DMS79 treated with DMSO at 0.1 percent for 48 hours (cell line): Measurements from ENCODE around the gene CDON.
"Not testable (repeated sequence)": the region's sequence is repeated elsewhere in the genome, so short reads cannot be mapped to it uniquely, and the experiment has no call there.

Experiments
- DNase-seq: peaks from one replicate; lab custom pipeline; 2025; lab: John Stamatoyannopoulos, UW

The CDON gene

DNA sequence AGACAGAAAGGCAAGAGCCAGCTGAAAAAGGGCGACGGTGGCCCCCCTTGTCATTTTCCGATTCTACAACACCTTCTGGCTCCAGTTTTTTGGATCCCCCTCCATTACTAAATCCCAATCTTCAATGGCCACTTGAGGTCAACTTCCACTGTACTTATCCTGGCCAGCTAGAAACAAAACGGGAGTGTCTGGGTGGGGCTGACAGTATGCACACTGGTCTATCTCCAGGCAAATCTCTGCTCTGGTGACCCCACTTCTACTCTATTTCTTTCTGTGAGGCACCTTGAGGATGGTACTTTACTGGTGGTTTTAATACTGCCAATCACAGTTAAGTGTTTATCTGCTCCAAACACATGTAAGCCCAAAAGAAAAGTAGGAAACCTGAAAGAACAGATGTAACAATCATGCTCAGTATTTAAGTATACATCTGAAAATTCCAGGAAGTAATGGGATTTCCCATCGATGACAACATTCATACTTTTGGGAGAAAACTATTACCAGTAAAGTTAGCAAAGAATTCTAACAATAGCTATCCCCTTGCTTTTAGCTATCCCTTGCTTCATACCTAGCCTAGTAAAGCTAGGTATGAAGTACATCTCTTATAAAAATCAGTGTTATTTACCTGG is 16.0 kb downstream of the CDON start:
- DNase-seq: no peak

DNA sequence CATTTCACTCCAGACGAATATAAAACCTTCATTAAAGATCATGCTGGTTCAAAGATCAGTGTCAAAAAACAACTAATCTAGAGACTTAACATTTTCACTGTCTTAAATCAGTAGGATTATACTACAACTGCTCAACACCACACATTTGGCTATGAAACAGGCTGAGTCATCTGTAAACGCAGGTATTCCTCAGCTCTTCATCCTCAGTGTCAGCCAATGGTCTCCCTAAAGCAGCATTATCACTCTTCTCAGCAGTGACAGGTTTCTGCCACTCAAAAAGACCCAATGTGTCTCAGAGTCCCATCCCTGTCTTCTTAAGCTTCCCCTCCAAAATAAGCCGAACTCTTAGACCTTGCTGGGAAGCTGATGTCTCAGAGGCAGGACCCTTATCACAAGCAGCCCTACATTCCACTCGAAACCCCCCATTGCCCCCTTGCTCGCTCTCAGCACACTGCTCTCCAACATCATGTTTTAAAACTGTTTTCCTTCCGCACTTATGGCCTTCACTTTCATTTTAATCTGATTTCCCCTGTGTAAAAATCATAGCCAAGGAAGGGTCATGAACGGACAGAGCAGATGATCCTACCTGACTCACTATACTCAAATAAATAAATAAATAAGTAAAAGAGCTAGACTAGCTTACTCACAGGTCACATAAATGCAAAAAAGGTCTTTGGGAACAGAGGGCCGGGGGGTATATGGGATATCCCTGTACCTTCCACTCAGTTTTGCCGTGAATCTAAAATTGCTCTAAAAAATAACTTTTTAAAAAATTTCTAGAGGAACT is 23.0 kb downstream of the CDON start:
- no peak for DNase-seq

DNA sequence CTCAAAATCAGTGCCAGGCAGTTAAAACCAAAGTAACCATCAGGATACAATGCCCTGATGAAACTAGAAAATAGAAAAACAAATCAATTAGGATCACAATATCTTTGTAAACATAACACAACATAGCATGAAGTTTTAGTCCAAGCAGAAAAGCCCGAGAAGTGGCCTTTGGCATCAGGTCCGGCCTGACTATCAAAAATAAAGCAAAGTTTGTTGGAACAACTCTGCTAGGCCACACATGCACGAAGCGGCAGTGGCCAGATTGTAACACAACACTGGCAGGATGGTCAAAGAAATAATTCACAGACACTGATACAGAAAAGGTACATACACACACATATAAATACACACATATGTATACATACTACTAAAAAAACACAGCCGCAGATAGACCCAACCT is 26.9 kb downstream of the CDON start:
- DNase-seq: no peak

DNA sequence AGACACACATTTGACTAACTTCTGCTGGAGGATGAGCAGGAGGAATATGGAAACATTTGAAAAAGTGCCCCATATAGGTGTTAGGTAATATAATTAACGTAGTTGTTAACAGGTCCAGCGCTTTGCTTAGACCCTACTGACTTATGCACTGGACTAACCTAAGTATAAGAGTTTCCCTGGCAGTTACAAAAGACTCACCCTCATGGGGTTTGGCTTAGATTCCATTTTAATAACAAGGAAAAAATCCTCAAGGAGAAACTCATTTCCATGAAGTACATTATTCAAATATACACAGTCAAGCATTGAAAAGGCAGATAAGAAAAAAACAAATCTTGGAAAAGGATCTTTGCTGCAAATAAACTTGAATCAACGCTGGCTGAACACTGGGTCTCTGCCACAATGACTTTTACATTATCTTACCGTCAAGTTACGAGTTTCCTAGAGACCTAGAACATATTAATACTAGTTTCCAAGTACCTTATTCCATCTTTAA is 27.7 kb downstream of the CDON start:
- no peak for DNase-seq

DNA sequence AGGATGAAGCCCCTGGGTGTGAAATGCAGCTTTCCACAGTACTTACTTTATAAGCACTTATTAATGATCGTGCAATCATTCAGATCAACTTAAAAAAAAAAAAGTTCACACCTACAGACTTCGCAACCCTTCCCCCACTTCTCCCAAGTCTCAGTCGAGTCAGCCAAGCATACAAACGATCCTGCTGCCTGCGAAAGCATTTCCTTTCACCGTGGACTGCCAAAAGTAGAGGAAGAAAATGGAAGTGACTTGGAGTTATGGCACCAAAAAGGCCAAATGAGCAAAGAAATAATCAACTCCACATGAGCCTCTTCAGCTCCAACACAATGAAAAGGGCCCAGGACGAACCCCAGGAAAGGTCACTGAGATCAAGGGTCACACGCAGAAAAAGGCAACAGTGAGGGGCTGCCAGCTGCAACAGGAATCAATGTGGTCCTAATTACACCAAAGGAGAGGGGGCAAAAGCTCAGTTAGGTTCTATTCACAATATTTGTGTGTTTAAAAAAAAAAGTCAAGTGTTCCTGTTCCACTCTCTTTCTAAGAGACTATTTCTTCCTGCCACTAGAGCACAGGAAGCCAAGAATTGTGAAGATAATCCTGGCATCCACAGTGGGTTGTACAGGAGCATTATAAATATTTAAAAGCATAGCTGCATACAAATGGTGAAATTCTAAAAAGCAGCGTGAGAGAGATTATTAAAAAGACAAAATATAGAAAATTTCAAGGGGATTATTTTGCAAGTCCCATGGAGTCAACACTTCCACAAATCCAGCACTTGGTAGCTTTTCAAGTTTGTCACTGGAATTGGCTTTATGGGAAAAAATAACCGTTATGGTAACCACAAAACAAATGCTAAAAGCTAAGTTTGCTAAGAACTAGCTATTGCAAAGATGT is 28.4 kb downstream of the CDON start:
- no peak for DNase-seq

DNA sequence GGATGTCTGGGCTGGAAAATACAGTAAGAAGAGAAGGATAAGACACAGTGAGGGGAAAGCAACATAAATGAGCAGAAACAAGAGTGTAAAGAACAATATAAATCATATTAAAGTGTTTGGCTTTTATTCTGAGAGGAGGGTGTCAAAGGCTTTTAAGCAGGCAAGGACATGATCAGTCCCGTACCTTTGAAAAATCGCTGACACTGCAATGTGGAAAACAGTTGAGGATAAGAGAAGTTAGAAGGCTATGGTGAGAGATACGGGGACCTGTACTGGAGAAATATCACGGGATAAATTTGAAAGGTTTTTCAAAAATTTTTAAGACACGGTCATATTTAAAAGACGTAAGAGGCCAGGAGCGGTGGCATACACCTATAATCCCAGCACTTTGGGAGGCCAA is 30.3 kb downstream of the CDON start:
- DNase-seq: no peak

DNA sequence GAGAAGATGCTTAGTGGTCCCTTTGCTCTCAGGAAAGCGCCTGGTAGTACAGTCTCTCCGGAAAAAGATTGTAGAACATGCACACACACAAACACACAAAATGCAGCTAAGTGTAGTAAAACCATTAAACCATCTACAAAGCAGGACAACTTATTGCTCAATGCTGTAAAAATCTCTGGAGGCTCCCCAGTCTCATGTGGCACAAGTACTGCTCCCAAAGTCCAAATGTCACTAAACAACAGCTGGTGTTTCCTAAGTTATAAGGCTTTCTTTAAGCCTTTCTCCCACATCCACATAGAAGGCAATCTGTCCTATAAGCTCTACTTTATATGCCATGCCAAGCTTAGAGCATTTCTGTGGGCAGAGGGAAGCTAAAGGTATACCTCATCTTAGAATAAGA is 32.9 kb downstream of the CDON start:
- no peak for DNase-seq

DNA sequence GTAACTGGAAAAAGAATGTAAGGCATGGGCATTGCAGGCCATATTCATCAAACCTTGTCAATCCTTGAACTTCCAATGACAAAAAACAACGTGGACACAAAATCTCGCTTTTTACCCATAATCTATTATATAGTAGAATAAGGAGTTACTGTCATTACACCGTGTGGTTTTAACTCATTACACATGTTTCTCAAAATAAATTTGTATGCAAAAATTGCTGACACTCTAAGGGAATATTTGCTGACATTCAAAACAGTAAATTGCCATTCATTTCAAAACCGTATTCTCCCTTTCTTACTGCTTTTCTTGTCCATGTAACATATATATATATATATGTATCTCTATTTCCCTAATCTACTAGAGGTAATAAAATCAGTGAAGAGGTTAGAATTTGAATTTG is 33.4 kb downstream of the CDON start:
- no peak for DNase-seq

DNA sequence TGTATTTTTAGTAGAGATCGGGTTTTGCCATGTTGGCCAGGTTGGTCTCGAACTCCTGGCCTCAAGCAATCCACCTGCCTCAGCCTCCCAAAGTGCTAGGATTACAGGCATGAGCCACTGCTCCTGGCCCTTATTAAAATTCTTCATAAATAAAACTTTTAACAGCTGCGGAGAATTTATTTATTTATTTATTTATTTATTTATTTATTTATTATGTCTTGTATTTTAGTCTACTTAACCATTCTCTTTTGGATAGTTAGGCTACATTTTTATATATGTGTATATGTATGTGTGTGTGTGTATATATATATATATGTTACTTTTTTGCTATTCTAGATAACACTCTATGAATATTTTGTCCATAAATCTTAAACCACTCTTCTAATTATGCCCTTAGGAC is 34.1 kb downstream of the CDON start:
- not testable (repeated sequence) for DNase-seq

DNA sequence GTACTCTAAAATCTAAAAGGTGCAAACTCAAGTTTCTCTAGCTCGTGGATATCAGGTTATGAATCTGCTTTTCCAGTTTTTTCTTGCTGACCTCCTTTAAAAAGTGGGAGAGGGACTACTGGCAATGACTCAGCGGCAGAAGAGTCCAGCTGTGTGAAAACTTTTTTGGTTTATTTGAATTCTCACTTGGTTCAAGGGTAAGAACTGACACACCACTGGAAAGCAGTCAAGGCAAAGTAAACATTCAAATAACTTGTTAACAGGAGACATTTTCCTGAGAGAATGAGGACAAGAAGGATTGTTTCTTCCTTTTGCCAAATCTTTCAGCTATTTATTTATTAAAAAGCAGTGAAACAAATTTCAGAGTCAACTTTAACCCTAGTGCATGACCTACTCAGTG is 36.1 kb downstream of the CDON start:
- DNase-seq: no peak

DNA sequence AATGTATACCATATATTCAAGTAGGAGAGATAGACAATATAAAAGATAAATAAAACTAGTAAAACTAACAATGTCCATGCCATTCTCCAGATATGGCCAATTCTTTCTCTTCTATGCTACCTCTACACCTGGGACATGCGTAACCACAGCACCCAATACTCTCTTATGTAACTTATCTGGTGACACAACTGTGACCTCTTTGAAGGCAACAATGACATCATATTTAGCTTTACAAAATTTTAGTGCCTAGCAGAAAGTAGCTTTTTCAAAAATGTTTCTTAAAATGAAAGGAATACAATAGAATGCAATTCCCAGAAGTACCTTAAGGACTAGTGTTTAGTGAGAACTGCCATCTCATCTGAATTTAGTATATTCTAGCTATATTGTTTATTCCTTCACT is 36.8 kb downstream of the CDON start:
- no peak for DNase-seq

DNA sequence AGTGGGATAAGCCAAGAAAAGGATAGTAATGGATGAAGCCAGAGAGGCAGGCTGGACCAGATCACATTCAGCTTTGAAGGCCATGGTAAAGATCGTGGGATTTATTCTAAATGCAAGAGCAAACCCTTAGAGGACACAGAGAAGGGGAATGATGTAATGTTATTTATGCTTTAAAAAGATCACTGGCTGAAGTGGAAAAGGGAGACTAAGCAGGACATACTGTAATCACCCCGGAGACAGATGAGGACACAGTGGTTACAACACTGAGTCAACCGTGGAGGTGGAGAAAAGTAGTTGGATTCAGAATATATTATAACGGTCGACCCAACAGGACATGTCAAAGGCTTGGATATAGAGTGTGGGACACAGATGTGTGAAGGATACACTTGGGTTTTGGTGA is 38.5 kb downstream of the CDON start:
- no peak for DNase-seq

DNA sequence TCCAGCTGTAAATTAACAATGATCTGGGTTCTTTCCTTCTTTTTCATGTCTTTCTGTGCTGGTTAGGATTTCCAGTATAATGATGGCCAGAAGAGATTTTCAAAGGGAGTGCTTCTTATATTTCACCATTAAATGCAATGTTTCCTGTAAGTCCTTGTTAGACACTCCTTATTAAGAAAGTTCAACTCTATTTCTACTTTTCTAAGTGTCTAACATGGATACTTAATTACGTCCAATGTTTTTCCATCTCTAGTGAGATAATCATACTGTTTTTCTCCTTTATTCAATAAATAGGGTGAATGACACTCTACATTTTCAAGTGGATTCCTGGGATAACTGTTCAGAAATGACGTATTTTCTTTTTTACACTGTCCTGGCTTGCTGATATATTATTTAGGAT is 49.8 kb downstream of the CDON start:
- no peak for DNase-seq

DNA sequence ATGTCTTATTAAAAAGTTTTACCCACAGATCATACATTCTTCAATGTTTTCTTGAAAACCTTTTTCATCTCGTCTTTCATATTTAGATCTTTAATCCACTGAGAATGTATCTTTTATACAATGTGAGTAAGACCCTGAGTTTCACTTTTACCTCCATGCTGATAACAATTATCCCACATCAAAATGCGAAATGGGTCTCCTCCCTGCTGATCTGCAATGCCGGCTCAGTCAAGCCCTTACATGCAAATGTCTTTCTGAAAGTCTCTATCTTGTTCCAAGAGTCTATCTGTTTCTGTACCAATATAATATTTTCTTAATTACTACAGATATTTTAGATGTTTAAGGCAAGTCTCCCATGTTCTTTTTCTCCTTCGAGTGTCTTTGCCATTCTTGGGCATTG is 50.9 kb downstream of the CDON start:
- DNase-seq: no peak

DNA sequence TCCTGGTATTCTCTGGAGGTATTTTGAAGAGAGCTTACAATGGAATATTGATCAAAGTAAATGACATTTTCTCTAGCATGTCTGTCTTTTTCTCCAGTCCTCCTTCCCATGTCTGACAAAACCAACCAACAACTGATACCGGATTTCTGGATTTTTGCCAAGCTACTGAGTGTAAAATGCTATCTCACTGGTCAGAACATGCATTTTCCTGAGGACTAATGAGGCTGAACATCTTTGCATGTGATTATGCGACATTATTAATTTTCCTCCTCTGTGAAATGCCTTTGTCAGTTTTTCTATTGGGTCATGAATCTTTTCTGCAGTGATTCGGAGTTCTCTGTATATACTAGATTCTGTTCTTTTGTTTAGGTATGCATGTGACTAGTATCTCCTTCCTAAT is 51.4 kb downstream of the CDON start:
- DNase-seq: peak; percentile 69

DNA sequence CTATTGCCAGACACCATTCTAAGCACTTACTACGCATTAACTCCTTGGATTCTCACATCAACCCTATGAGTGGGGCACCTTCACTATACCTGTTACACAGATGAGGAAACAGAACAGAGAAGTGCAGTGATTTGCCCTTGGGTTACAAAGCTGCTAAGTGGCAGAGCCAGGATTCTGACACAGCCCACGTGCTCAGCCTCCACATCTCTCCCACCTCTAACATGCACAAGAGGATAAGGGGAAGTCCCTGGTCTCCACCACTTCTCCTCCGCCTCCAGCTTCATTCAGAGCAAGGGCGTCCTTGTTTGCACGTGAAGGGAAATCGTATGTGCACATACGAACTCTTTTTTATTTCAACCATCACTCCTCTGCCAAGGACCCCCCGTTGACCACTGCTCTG is 53.7 kb downstream of the CDON start:
- no peak for DNase-seq

DNA sequence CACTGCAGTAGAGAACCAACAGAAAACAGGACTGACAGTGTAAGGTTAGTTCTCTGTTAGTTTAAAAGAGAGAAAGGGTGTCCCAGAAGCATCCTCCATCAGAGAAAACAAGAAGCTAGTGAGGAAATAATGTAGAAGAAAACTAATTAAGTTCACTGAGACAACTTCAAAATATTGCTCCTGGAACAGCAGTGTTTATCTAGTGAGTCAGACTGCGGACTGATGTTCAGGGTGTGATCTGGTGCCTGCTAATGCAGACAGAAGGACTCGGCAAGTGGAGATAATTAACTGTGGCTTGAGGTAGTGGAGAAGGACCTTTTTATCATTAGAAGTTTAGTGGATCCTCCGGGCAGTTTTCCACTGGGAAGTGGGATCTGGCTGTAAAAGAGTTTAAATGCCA is 55.4 kb downstream of the CDON start:
- DNase-seq: no peak

DNA sequence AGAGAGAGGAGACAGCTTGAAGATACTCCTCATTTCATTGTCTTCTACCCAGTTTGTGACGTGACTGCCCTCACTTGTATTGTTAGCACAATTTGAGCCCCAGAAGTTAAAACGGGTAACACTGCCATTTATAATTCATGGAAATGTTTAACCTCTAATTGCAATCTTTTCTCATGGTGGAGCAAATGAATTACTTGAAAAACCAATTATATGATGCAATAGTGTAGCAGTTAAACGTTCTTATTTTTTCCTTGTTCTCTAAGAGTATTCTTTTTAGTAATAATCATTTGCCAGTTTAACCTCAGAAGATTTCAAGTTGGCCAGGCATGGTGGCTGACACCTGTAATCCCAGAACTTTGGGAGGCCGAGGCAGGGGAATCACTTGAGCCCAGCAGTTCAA is 56.6 kb downstream of the CDON start:
- no peak for DNase-seq

DNA sequence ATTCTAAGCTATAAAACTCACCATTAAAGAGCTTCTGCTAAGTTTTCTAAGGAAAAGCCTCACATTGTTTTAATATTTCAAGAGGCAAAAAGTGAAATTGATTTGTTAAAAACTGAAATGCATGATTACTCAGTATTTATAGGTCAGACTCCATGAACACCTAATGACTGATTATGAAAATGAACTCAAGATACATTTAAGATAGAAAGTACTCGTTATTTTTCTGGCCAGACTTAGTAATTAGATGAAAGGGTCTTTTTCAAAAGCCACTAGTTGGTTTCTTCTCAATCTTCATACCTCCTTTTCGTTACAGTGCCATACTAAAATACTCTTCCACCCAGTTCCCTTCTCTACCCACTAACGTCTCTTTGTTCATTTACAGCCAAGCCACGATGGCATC is 60.5 kb downstream of the CDON start:
- no peak for DNase-seq

DNA sequence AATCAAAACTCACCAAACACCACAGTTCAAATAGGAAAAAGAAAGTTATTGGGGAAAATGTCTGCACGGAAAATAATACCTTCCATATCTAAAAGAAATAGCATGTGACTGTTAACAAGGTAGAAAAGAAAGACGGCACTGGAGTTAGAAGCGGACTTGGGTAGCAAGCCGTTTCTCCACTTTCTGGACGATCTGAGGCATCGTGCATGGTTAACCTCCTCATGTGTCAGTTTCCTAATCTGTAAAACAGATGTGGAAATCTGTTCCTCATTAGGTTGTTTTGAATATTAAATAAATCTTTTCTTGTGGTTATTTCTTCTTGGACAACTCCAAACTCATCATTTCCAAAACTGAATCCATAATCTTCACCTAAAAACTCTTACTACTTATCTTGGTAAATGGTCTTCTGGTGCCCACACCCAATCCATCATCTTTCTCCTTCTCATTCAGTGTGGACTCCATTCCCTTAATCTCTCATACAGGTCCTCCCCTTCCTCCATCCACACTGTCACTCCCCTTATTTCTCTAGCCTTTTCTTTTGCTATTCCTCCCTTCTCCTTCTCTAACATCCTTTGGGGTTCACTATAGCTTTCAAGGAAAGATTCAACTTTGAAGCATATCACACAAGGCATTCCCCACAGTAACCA is 63.3 kb downstream of the CDON start:
- DNase-seq: no peak

DNA sequence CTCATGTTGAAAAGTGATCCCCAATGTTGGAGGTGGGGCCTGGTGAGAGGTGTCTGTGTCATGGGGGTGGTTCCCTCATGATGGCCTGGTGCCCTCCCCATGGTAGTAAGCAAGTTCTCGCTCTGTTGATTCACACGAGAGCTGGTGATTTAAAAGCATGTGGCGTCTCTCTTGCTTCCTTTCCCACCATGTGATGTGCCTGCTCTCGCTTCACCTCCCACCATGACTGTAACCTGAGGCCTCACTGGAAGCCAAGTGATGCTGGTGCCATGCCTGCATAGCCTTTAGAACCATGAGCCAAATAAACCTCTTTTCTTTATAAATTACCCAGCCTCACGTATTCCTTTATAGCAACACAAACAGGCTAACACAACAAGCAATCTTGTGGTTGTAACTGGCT is 64.4 kb downstream of the CDON start:
- no peak for DNase-seq

DNA sequence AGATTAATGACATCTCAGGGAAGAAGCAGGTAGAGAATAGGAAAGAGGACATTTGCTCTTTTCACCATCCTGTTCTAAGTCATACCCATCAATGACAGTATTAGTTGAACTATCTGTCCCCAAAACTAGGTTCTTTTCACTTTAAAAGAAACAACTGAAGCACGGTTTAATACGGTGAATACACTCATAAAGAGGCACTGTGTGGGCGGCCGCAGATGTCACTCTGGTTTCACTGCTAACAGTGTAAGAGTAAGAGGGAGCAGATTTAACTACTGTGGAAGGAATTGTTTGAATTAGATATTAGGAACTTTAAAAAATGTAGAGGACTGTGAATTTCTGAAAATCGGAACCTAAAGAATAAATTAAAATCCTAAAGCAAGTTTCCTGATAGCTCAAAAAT is 67.4 kb downstream of the CDON start:
- no peak for DNase-seq
